ENCODE measurements around the gene TPM1. TPM values are rescaled to one million over a fixed set of nuclear protein-coding genes. Genes with fewer than 3 reads are reported as not detected.

Gene TPM1
- polyA plus RNA-seq, 6 donors from 2014 or later: 1.7 to 6.9 (median 4.0) TPM

GRCh38 chr15:63059075-63059474 lies 16.5 kb downstream of the TPM1 start:
- ATAC-seq (ENCODE audit: low read depth in 2 of 2): no peak
- no peaks in the 10 kb centered on the region for H3K27me3 Mint-ChIP-seq
- H3K27ac Mint-ChIP-seq: no peak overlapping the region
- H3K9me3 Mint-ChIP-seq: no peaks in the 10 kb centered on the region
- DNase-seq: no peak
- no peak overlapping the region for H3K4me3 Mint-ChIP-seq
- H3K4me1 Mint-ChIP-seq: no peaks in the 10 kb centered on the region
- peaks cover 32 to 34% of the 10 kb centered on the region in 2 donors for H3K36me3 Mint-ChIP-seq

- no peaks in the 10 kb centered on the region for H3K27me3 Mint-ChIP-seq
- H3K4me1 Mint-ChIP-seq: no peaks in the 10 kb centered on the region
- H3K27ac Mint-ChIP-seq: no peak overlapping the region
- DNase-seq (no peak), ATAC-seq (ENCODE audit: low read depth in 2 of 2) (no peak)
- H3K4me3 Mint-ChIP-seq: no peak overlapping the region
- no peaks in the 10 kb centered on the region for H3K9me3 Mint-ChIP-seq
- H3K36me3 Mint-ChIP-seq: peaks cover 32 to 38% of the 10 kb centered on the region in 2 donors
Measured at GRCh38 chr15:63059573-63060216, 17.1 kb downstream of the TPM1 start.

GRCh38 chr15:63060699-63061098 lies 18.2 kb downstream of the TPM1 start:
- peaks cover 34 to 38% of the 10 kb centered on the region in 2 donors for H3K36me3 Mint-ChIP-seq

GRCh38 chr15:63061975-63062374 lies 19.4 kb downstream of the TPM1 start:
- Mint-ChIP-seq H3K4me1 (no peaks in the 10 kb centered on the region), H3K4me3 (no peak overlapping the region), H3K9me3 (no peaks in the 10 kb centered on the region), H3K27me3 (no peaks in the 10 kb centered on the region), H3K27ac (no peak overlapping the region), H3K36me3 (peaks cover 38 to 43% of the 10 kb centered on the region in 2 donors)
- no peak for DNase-seq
- no peak for ATAC-seq (ENCODE audit: low read depth in 2 of 2)

More at GRCh38 chr15:63060699-63061098, 18.2 kb downstream of the TPM1 start:
- Mint-ChIP-seq H3K4me1 (no peaks in the 10 kb centered on the region), H3K4me3 (no peak overlapping the region), H3K27ac (peak overlapping the region in 1 of 6 donors; percentile 74), H3K27me3 (no peaks in the 10 kb centered on the region), H3K9me3 (no peaks in the 10 kb centered on the region)
- no peak for DNase-seq
- ATAC-seq (ENCODE audit: low read depth in 2 of 2): no peak

GRCh38 chr15:63063164-63063756 lies 20.7 kb downstream of the TPM1 start:
- no peaks in the 10 kb centered on the region for H3K4me1 Mint-ChIP-seq
- H3K36me3 Mint-ChIP-seq: peaks cover 38 to 48% of the 10 kb centered on the region in 2 donors
- no peak for ATAC-seq (ENCODE audit: low read depth in 2 of 2)
- H3K4me3 Mint-ChIP-seq: no peak overlapping the region
- H3K9me3 Mint-ChIP-seq: no peaks in the 10 kb centered on the region
- no peak overlapping the region for H3K27ac Mint-ChIP-seq
- DNase-seq: no peak
- no peaks in the 10 kb centered on the region for H3K27me3 Mint-ChIP-seq

GRCh38 chr15:63063877-63064409 lies 21.4 kb downstream of the TPM1 start:
- DNase-seq (no peak), ATAC-seq (ENCODE audit: low read depth in 2 of 2) (no peak)
- H3K4me3 Mint-ChIP-seq: no peak overlapping the region

GRCh38 chr15:63065262-63066221 lies 23.0 kb downstream of the TPM1 start:
- Mint-ChIP-seq H3K27me3 (no peaks in the 10 kb centered on the region), H3K36me3 (peaks cover 31 to 37% of the 10 kb centered on the region in 2 donors), H3K4me1 (no peaks in the 10 kb centered on the region), H3K9me3 (no peaks in the 10 kb centered on the region), H3K4me3 (no peak overlapping the region), H3K27ac (peak overlapping the region in 1 of 6 donors; percentile 38)
- DNase-seq (no peak), ATAC-seq (ENCODE audit: low read depth in 2 of 2) (no peak)

More at GRCh38 chr15:63063877-63064409, 21.4 kb downstream of the TPM1 start:
- Mint-ChIP-seq H3K9me3 (no peaks in the 10 kb centered on the region), H3K27me3 (no peaks in the 10 kb centered on the region), H3K4me1 (no peaks in the 10 kb centered on the region), H3K27ac (no peak overlapping the region), H3K36me3 (peaks cover 38 to 48% of the 10 kb centered on the region in 2 donors)

- DNase-seq: no peak
- Mint-ChIP-seq H3K4me3 (no peak overlapping the region), H3K36me3 (peaks cover 23 to 32% of the 10 kb centered on the region in 2 donors), H3K4me1 (no peaks in the 10 kb centered on the region), H3K27ac (no peak overlapping the region), H3K27me3 (no peaks in the 10 kb centered on the region), H3K9me3 (no peaks in the 10 kb centered on the region)
- ATAC-seq (ENCODE audit: low read depth in 2 of 2): no peak
Measured at GRCh38 chr15:63066272-63066671, 23.7 kb downstream of the TPM1 start.

GRCh38 chr15:63067306-63067705 lies 24.8 kb downstream of the TPM1 start:
- H3K36me3 Mint-ChIP-seq: peaks cover 13 to 25% of the 10 kb centered on the region in 2 donors
- no peak for DNase-seq
- no peaks in the 10 kb centered on the region for H3K27me3 Mint-ChIP-seq
- no peak for ATAC-seq (ENCODE audit: low read depth in 2 of 2)
- no peaks in the 10 kb centered on the region for H3K9me3 Mint-ChIP-seq
- no peak overlapping the region for H3K4me3 Mint-ChIP-seq
- H3K27ac Mint-ChIP-seq: no peak overlapping the region
- no peaks in the 10 kb centered on the region for H3K4me1 Mint-ChIP-seq

GRCh38 chr15:63067976-63068743 lies 25.6 kb downstream of the TPM1 start:
- Mint-ChIP-seq H3K36me3 (peaks cover 9 to 20% of the 10 kb centered on the region in 2 donors), H3K27me3 (no peaks in the 10 kb centered on the region), H3K27ac (peak overlapping the region in 1 of 6 donors; percentile 29), H3K9me3 (no peaks in the 10 kb centered on the region), H3K4me1 (no peaks in the 10 kb centered on the region), H3K4me3 (no peak overlapping the region)
- ATAC-seq (ENCODE audit: low read depth in 2 of 2) (no peak), DNase-seq (no peak)

GRCh38 chr15:63069616-63070090 lies 27.1 kb downstream of the TPM1 start:
- H3K36me3 Mint-ChIP-seq: peaks cover 0 to 15% of the 10 kb centered on the region in 2 donors
- H3K27ac Mint-ChIP-seq: no peak overlapping the region
- H3K27me3 Mint-ChIP-seq: no peaks in the 10 kb centered on the region
- H3K9me3 Mint-ChIP-seq: no peaks in the 10 kb centered on the region
- DNase-seq (no peak), ATAC-seq (ENCODE audit: low read depth in 2 of 2) (no peak)
- no peak overlapping the region for H3K4me3 Mint-ChIP-seq
- H3K4me1 Mint-ChIP-seq: no peaks in the 10 kb centered on the region

- Mint-ChIP-seq H3K36me3 (peaks cover 0 to 14% of the 10 kb centered on the region in 2 donors), H3K4me3 (no peak overlapping the region), H3K9me3 (no peaks in the 10 kb centered on the region), H3K4me1 (no peaks in the 10 kb centered on the region), H3K27ac (no peak overlapping the region), H3K27me3 (no peaks in the 10 kb centered on the region)
- ATAC-seq (ENCODE audit: low read depth in 2 of 2) (no peak), DNase-seq (no peak)
Measured at GRCh38 chr15:63070681-63071129, 28.2 kb downstream of the TPM1 start.
